Mesenchymal stem cell (in vitro differentiated cells and primary cell): ENCODE data around the gene ZBTB7C.
A peak's percentile ranks its signal among the peaks of the same experiment; 100 is the strongest.

Experiments
- DNase-seq: peaks from one replicate; pipeline ENCODE4 v3.0.0-alpha.2; 2013
- H2AFZ ChIP-seq: one replicate; pipeline ENCODE4 v1.6.1; 2013; ENCODE audit warnings: low read depth, mild to moderate bottlenecking, control low read depth, inconsistent platforms, low read length, moderate library complexity
- H2AK5ac ChIP-seq: 2 replicates; pipeline ENCODE4 v1.6.1; 2013; ENCODE audit warnings: low read length, moderate library complexity, mild to moderate bottlenecking, inconsistent platforms; ENCODE audit not compliant: severe bottlenecking
- H2BK120ac ChIP-seq: one replicate; pipeline ENCODE4 v1.6.1; 2013; ENCODE audit warnings: low read depth, mild to moderate bottlenecking, inconsistent platforms, low read length, moderate library complexity
- H2BK12ac ChIP-seq, 2 experiments: one replicate each; pipeline ENCODE4 v1.6.1; 2013; ENCODE audit warnings: inconsistent platforms in 2 of 2, low read length in 2 of 2, mild to moderate bottlenecking in 2 of 2, moderate library complexity in 2 of 2, control low read depth in 1 of 2
- H2BK15ac ChIP-seq: one replicate; pipeline ENCODE4 v1.6.1; 2013; ENCODE audit warnings: mild to moderate bottlenecking, low read depth, inconsistent platforms; ENCODE audit not compliant: poor library complexity, severe bottlenecking
- H2BK5ac ChIP-seq: 2 replicates; pipeline ENCODE4 v1.6.1; 2013; ENCODE audit warnings: low read depth, mild to moderate bottlenecking, low read length, control low read depth, inconsistent platforms; ENCODE audit not compliant: poor library complexity, severe bottlenecking
- H3K14ac ChIP-seq, 2 experiments: one replicate each; pipeline ENCODE4 v1.6.1; 2013; ENCODE audit warnings: inconsistent platforms in 2 of 2, low read length in 2 of 2, control low read depth in 1 of 2, mild to moderate bottlenecking in 1 of 2, moderate library complexity in 1 of 2
- H3K18ac ChIP-seq, 2 experiments: one replicate each; pipeline ENCODE4 v1.6.1; 2013; ENCODE audit warnings: inconsistent platforms in 2 of 2, low read length in 2 of 2, control low read depth in 1 of 2, low read depth in 1 of 2, mild to moderate bottlenecking in 1 of 2
- H3K23ac ChIP-seq, 2 experiments: one replicate each; pipeline ENCODE4 v1.6.1; 2013; ENCODE audit warnings: inconsistent platforms in 2 of 2, low read length in 2 of 2, mild to moderate bottlenecking in 2 of 2, moderate library complexity in 2 of 2, control low read depth in 1 of 2
- H3K27ac ChIP-seq: 2 replicates; pipeline ENCODE4 v1.5.1; 2013; ENCODE audit warnings: mild to moderate bottlenecking, moderate library complexity, low read length, control low read depth, inconsistent platforms; ENCODE audit not compliant: poor library complexity, severe bottlenecking
- H3K27me3 ChIP-seq, 2 experiments: 2 replicates each; pipeline versions ENCODE4 v1.6.1 to v1.7.0; 2013; ENCODE audit warnings: low read length in 2 of 2, mild to moderate bottlenecking in 2 of 2, moderate library complexity in 2 of 2, control low read depth in 1 of 2, inconsistent platforms in 1 of 2; ENCODE audit not compliant: control insufficient read depth in 1 of 2, insufficient read depth in 1 of 2
- H3K36me3 ChIP-seq, 2 experiments: 2 replicates each; pipeline versions ENCODE4 v1.6.1 to v1.7.0; 2013; ENCODE audit warnings: low read length in 2 of 2, control low read depth in 1 of 2, inconsistent platforms in 1 of 2, low read depth in 1 of 2, mild to moderate bottlenecking in 1 of 2; ENCODE audit not compliant: insufficient read depth in 2 of 2, control insufficient read depth in 1 of 2
- H3K4ac ChIP-seq, 2 experiments: one replicate each; pipeline ENCODE4 v1.6.1; 2013; ENCODE audit warnings: inconsistent platforms in 2 of 2, low read length in 2 of 2, mild to moderate bottlenecking in 2 of 2, moderate library complexity in 2 of 2, control low read depth in 1 of 2, low read depth in 1 of 2
- H3K4me1 ChIP-seq: 2 replicates; pipeline ENCODE4 v1.6.1; 2013; ENCODE audit warnings: low read depth, low read length, control low read depth; ENCODE audit not compliant: control insufficient read depth, insufficient read depth
- H3K4me2 ChIP-seq: 2 replicates; pipeline ENCODE4 v1.6.1; 2013; ENCODE audit warnings: low read length, mild to moderate bottlenecking, inconsistent platforms; ENCODE audit not compliant: poor library complexity, severe bottlenecking
- H3K4me3 ChIP-seq, 2 experiments: 2 replicates each; pipeline versions ENCODE4 v1.5.1 to v1.7.0; 2013; ENCODE audit warnings: low read length in 2 of 2, mild to moderate bottlenecking in 2 of 2, control low read depth in 1 of 2, low read depth in 1 of 2; ENCODE audit not compliant: insufficient read depth in 1 of 2
- H3K79me1 ChIP-seq: replicated peaks from 2 replicates; pipeline ENCODE4 v1.6.1; 2013; ENCODE audit warnings: mild to moderate bottlenecking, control low read depth, low read length, inconsistent platforms; ENCODE audit not compliant: poor library complexity, severe bottlenecking
- H3K9ac ChIP-seq: 2 replicates; pipeline ENCODE4 v1.7.0; 2013; ENCODE audit warnings: mild to moderate bottlenecking, low read length, moderate library complexity
- H3K9me3 ChIP-seq: 2 replicates; pipeline ENCODE4 v1.7.0; 2013; ENCODE audit warnings: mild to moderate bottlenecking, low read length; ENCODE audit not compliant: control insufficient read depth
- H4K8ac ChIP-seq: one replicate; pipeline ENCODE4 v1.6.1; 2013; ENCODE audit warnings: inconsistent platforms, mild to moderate bottlenecking, low read length, moderate library complexity
- H4K91ac ChIP-seq: one replicate; pipeline ENCODE4 v1.6.1; 2013; ENCODE audit warnings: mild to moderate bottlenecking, low read length, inconsistent platforms
- WGBS: methylation state at CpG from one replicate; pipeline ENCODE4 v1.1.7; 2013; ENCODE audit warnings: mixed read lengths; 5-methylcytosine and 5-hydroxymethylcytosine counted together

ZBTB7C gene

GRCh38 chr18:48374423-48375149 lies 34.6 kb downstream of the ZBTB7C start:
- H2AK5ac ChIP-seq, result no peak overlapping the region
- H3K4me2 ChIP-seq, result no peak overlapping the region
- no peak overlapping the region for H2AFZ ChIP-seq
- H3K14ac ChIP-seq, result no peak overlapping the region
- H3K4me3 ChIP-seq, result peak overlapping the region in 1 of 2 experiments; percentile 59
- H4K8ac ChIP-seq, result no peak overlapping the region
- no peak overlapping the region for H2BK15ac ChIP-seq
- WGBS, result 92% methylated on average over 6 of the region's 7 CpGs
- H3K4ac ChIP-seq, result no peak overlapping the region
- DNase-seq, result no peak
- H2BK120ac ChIP-seq, result no peak overlapping the region
- H3K79me1 ChIP-seq, result no peaks in the 10 kb centered on the region
- H3K9me3 ChIP-seq, result no peaks in the 10 kb centered on the region
- H2BK12ac ChIP-seq, result no peak overlapping the region
- no peaks in the 10 kb centered on the region for H3K36me3 ChIP-seq
- H4K91ac ChIP-seq, result no peak overlapping the region
- H3K4me1 ChIP-seq, result no peaks in the 10 kb centered on the region
- H3K18ac ChIP-seq, result no peak overlapping the region
- H3K27ac ChIP-seq, result no peak overlapping the region
- peak overlapping the region; percentile 42 for H3K9ac ChIP-seq
- no peak overlapping the region for H3K23ac ChIP-seq
- peaks cover 3 to 60% of the 10 kb centered on the region in 2 experiments for H3K27me3 ChIP-seq
- H2BK5ac ChIP-seq, result no peak overlapping the region

GRCh38 chr18:48371854-48372602 lies 37.2 kb downstream of the ZBTB7C start:
- no peak overlapping the region for H2BK15ac ChIP-seq
- WGBS, result 88% methylated on average over 7 of the region's 7 CpGs
- no peaks in the 10 kb centered on the region for H3K79me1 ChIP-seq
- no peak overlapping the region for H3K23ac ChIP-seq
- H2BK120ac ChIP-seq, result no peak overlapping the region
- H2BK5ac ChIP-seq, result no peak overlapping the region
- H2AFZ ChIP-seq, result no peak overlapping the region
- DNase-seq, result no peak
- no peak overlapping the region for H2BK12ac ChIP-seq
- peaks cover 3 to 52% of the 10 kb centered on the region in 2 experiments for H3K27me3 ChIP-seq
- H3K4me1 ChIP-seq, result peaks cover 2% of the 10 kb centered on the region
- H3K27ac ChIP-seq, result no peak overlapping the region
- no peak overlapping the region for H3K9ac ChIP-seq
- H4K8ac ChIP-seq, result no peak overlapping the region
- H3K4me3 ChIP-seq, result no peak overlapping the region
- H3K4ac ChIP-seq, result no peak overlapping the region
- H3K36me3 ChIP-seq, result no peaks in the 10 kb centered on the region
- no peak overlapping the region for H3K18ac ChIP-seq
- no peak overlapping the region for H3K14ac ChIP-seq
- no peak overlapping the region for H3K4me2 ChIP-seq
- H3K9me3 ChIP-seq, result no peaks in the 10 kb centered on the region
- H4K91ac ChIP-seq, result peak overlapping the region; percentile 61
- no peak overlapping the region for H2AK5ac ChIP-seq

GRCh38 chr18:48367557-48367956 lies 41.6 kb downstream of the ZBTB7C start:
- peaks cover 10 to 33% of the 10 kb centered on the region in 2 experiments for H3K27me3 ChIP-seq
- H3K4me3 ChIP-seq, result no peak overlapping the region
- H2BK15ac ChIP-seq, result no peak overlapping the region
- no peaks in the 10 kb centered on the region for H3K9me3 ChIP-seq
- H4K91ac ChIP-seq, result no peak overlapping the region
- no peak overlapping the region for H3K14ac ChIP-seq
- no peak overlapping the region for H4K8ac ChIP-seq
- 58% methylated on average over 2 of the region's 4 CpGs for WGBS
- H3K9ac ChIP-seq, result no peak overlapping the region
- no peak overlapping the region for H3K4ac ChIP-seq
- H3K4me2 ChIP-seq, result no peak overlapping the region
- H2AK5ac ChIP-seq, result no peak overlapping the region
- no peak overlapping the region for H3K23ac ChIP-seq
- H3K36me3 ChIP-seq, result no peaks in the 10 kb centered on the region
- H2BK5ac ChIP-seq, result no peak overlapping the region
- H3K18ac ChIP-seq, result no peak overlapping the region
- H3K27ac ChIP-seq, result no peak overlapping the region
- H2BK12ac ChIP-seq, result no peak overlapping the region
- no peak for DNase-seq
- H2AFZ ChIP-seq, result no peak overlapping the region
- H3K79me1 ChIP-seq, result no peaks in the 10 kb centered on the region
- peaks cover 2% of the 10 kb centered on the region for H3K4me1 ChIP-seq
- no peak overlapping the region for H2BK120ac ChIP-seq

DNA sequence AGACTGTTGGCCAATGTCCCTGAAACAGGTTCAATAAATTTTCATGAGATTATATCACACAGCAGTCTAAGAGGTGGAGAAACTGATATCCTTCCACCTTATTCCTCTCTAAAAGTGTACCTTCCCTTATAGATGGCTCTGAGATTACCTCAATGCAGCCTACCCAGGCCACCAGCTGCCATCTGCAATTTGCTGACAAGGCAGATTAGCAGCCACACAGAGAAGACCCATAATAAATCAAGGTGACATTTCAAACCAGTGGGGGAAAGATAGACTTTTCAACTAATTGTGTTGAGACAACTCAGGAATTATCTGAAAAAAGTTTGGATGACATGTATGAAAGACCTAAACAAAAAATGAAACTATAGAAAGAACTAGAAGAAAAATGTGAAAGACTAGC lies 43.2 kb downstream of the ZBTB7C start:
- H3K23ac ChIP-seq, result no peak overlapping the region
- H3K79me1 ChIP-seq, result no peaks in the 10 kb centered on the region
- H3K4me1 ChIP-seq, result peaks cover 2% of the 10 kb centered on the region
- H3K27ac ChIP-seq, result no peak overlapping the region
- no peak overlapping the region for H2BK5ac ChIP-seq
- no peak overlapping the region for H3K4me2 ChIP-seq
- no peak overlapping the region for H3K4me3 ChIP-seq
- H3K36me3 ChIP-seq, result no peaks in the 10 kb centered on the region
- no peak overlapping the region for H4K8ac ChIP-seq
- no peak overlapping the region for H2BK120ac ChIP-seq
- H2AK5ac ChIP-seq, result no peak overlapping the region
- no peak overlapping the region for H2AFZ ChIP-seq
- H2BK12ac ChIP-seq, result no peak overlapping the region
- H3K18ac ChIP-seq, result no peak overlapping the region
- H3K14ac ChIP-seq, result no peak overlapping the region
- H3K4ac ChIP-seq, result no peak overlapping the region
- no peak overlapping the region for H3K9ac ChIP-seq
- H2BK15ac ChIP-seq, result no peak overlapping the region
- H3K9me3 ChIP-seq, result no peaks in the 10 kb centered on the region
- DNase-seq, result no peak
- H4K91ac ChIP-seq, result no peak overlapping the region
- H3K27me3 ChIP-seq, result peaks cover 10 to 33% of the 10 kb centered on the region in 2 experiments
